GM21576 (cell line): ENCODE measurements around the gene PXDN.
"Not testable (repeated sequence)": the region's sequence is repeated elsewhere in the genome, so short reads cannot be mapped to it uniquely, and the experiment has no call there.

Experiments
- ATAC-seq: cut with Tn5 transposase; IDR thresholded peaks from one replicate; pipeline ENCODE4 v1.9.1; 2021; ENCODE audit warnings: mild to moderate bottlenecking, moderate library complexity; ENCODE audit not compliant: unreplicated experiment

PXDN gene

GRCh38 chr2:1727101-1727771, 17.1 kb downstream of the PXDN start:
- no peak for ATAC-seq

GRCh38 chr2:1726558-1726957, 17.8 kb downstream of the PXDN start:
- no peak for ATAC-seq

DNA sequence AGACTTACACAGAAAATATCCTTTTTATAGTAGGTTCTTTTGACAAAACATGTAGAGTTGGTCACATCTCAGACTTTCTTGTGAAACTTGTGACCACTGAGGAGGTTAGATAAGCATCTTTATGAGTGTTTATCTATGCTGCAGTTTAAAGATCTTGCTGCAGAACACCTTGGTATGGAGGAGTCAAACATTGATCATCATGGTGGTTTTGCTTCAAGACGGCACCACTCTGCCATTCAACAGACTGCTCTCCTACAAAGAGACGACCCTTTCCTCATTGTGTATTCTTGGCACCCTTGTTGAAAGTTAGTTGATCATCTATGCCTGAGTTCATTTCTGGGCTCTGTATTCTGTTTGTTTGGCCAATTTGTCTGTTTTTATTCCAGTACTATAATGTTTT, 20.0 kb downstream of the PXDN start:
- not testable (repeated sequence) for ATAC-seq

- ATAC-seq: no peak
Observed at GRCh38 chr2:1723397-1724042, 20.8 kb downstream of the PXDN start.

DNA sequence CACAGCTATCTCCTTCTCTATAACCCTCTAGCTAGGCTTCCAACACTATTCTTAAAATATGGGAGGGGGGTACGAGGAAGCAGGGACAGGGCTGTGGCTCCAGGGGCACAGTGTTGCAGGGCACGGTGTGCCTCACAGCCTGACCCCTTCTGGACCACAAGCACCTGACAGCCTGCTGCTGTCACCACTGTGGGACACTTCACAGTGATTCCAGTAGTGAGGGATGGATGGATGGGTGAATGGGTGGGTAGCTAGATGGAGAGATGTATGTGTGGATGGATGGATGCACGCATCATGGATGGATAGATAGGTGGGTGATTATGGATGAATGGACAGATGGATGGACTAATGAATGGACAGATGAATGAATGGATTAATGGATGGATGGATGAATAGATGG, 21.6 kb downstream of the PXDN start:
- no peak for ATAC-seq

- ATAC-seq: no peak
Observed at GRCh38 chr2:1721706-1722646, 22.3 kb downstream of the PXDN start.

- ATAC-seq: no peak
Observed at GRCh38 chr2:1718339-1719220, 25.7 kb downstream of the PXDN start.

GRCh38 chr2:1717113-1717512, 27.2 kb downstream of the PXDN start:
- no peak for ATAC-seq

DNA sequence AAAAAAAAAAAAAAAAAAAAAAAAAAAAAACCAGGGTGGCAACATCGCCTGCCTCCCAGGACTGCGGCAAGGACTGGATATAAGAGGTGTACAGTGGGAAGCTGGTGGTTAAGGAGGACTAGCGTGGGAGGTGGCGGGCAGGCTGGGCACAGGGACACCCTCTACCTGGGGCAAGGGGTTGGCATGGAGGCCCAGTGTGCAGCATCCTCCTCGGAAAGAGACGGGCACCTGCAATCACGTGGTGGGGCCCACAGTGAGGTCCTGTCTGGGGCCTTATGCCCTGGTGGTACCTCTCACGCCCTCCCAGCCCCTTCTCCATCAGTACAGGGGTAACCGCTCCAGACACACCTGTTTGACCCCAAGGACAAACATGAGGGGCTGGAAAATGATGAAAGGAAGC, 27.9 kb downstream of the PXDN start:
- no peak for ATAC-seq

- ATAC-seq: not testable (repeated sequence)
Observed at GRCh38 chr2:1716014-1716305, 28.4 kb downstream of the PXDN start.

GRCh38 chr2:1715184-1716013, 28.9 kb downstream of the PXDN start:
- ATAC-seq: no peak

- ATAC-seq: no peak
Observed at GRCh38 chr2:1714291-1715064, 29.8 kb downstream of the PXDN start.

DNA sequence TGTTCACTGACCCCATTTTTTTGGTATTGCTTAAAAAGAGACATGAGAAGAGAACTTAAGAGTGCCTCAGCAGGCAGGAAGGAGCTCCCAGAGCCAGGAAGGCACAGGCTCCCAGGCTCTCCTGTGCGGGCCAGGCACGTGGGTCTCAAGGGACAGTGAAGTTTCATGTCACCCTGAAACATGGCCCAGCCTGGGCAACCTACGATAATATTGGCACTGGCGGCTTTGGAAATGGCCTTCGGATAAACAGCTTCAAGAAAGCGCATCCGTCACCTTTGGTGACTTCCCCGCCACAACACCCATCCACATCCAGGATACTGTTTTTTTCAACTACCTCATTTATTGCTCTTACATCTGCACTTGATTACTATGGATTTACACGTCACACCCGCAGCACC, 30.5 kb downstream of the PXDN start:
- no peak for ATAC-seq

DNA sequence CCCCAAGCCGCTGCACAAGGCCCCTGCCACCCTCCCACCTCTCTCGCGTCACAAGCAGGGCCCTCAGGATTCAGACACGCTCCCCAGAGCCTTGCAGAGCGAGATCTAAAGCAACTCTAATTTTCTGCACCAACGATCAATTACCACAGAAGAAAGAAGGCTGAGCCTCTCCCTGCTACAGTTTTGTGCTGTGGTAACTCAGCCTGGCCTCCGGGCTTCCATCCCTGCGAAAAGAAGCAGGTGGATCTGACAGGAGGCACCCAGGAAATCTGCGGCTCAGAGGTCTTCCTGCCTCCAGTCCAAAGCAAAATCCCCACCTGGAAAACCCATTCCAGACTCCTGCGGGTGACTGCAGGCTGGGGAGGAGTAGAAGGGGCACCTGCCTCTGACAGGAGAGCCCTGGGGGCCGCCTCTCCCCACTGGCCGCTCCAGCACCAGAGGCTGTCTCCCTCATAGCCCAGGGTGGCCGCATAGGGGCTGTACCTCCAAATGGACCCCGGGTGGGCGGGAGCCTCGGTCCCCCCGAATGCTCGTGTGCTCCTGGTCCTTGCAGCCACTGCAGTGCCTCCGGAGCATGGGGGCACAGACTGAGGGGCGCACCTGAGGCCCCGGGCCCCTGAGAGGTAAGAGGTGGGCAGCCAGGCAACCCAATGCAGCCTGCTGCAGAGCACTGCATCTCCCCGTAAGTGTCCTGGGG, 31.0 kb downstream of the PXDN start:
- ATAC-seq: no peak

DNA sequence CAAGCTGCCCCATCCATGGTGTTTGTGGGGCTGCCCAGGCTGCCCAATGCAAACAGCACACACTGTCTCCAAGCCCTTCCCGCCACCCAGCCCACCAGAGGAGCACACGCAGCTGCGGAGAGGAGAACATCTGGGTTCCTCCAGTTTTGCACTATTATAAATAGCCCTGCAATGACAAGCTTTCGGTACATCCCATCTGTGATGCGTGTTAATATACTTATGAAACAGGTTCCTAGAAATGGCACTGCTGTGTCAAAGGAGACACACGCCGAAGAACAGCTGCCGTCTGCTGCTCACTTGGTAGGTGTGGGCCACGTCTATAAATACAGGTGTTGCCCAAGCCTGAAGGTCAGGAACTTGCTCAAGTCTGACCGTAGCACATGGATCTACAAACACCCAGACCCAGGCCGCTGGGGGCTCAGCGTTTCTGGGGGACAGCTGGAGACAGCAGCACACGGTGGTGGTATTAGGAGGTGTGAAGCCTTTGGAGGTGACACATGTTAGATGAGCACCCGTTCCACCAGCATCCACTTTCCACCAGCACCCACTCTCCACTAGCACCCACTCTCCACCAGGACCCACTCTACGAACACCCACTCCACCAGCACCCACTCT, 34.3 kb downstream of the PXDN start:
- no peak for ATAC-seq

GRCh38 chr2:1709335-1709605, 35.0 kb downstream of the PXDN start:
- ATAC-seq: no peak

- ATAC-seq: no peak
Observed at GRCh38 chr2:1708476-1709334, 35.6 kb downstream of the PXDN start.
